ENCODE measurements around the gene MRPL40. TPM values are rescaled to one million over a fixed set of nuclear protein-coding genes. Genes with fewer than 3 reads are reported as not detected.

MRPL40 gene
- total and polyA plus RNA-seq, 2 of the 13 experiments (the other 11 are each of a cell fraction or from before 2014, with no cell fraction given), result 42.7 to 79.7 TPM

DNA sequence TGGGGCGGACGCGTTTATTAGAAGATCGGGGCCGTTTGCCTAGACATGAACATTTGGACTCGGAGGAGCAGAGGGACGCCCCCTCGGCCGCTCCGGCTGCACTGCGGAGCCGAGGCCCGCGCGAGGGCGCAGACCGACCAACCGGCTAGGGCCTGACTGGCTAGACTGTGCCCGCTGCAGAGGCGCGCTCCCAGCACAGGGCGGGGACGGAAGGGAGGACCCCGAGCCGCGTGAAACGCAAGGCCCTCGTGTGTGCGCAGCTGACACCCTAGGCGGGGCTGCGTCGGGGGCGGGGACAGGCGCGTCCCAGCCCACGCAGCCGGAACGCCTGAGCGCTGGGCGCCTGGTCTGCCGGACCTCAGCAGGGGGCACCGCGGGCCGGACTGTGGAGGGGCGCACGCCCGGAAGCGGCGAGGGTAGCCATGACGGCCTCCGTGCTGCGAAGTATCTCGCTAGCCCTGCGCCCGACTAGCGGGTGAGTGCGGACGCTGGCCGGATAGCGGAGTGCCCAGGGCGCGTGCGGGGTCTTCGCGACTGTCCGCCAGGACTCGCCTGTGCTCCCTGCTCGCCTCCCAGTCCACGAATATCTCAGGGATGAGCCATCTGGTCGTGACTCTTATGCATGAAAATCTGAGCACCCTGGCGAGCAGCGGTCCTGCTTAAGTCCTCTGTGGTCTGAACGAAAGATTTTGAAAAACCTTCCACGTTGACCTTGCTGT lies at the start of gene MRPL40 (continued):
- TF ChIP-seq FOXO1 (CRISPR knock-in tag; IDR thresholded peaks at IDR 0.05) (peak; percentile 93), NFATC3 (CRISPR knock-in tag; IDR thresholded peaks at IDR 0.05) (peak; percentile 67; the same call in 1 of the 2 replicates), MIER2 (CRISPR knock-in tag; IDR thresholded peaks at IDR 0.05) (peak; percentile 82; the same call in 1 of the 2 replicates), RARG (CRISPR knock-in tag; IDR thresholded peaks at IDR 0.05; ENCODE audit: low read depth) (no peak; the same call in 1 of the 2 replicates), ZNF44 (CRISPR knock-in tag; IDR thresholded peaks at IDR 0.05) (no peak; the same call in 1 of the 2 replicates), ZSCAN9 (CRISPR knock-in tag; IDR thresholded peaks at IDR 0.05; ENCODE audit: borderline replicate concordance) (peak; percentile 89), MEIS2 (CRISPR knock-in tag; IDR thresholded peaks at IDR 0.05) (peak; percentile 92), HDAC1 (CRISPR knock-in tag; IDR thresholded peaks at IDR 0.05) (peak; percentile 98), SIN3A (IDR thresholded peaks at IDR 0.05; ENCODE audit: borderline replicate concordance, low read depth, low read length) (peak; percentile 84; the same call in 1 of the 2 replicates), HNF4A (CRISPR knock-in tag; IDR thresholded peaks at IDR 0.05) (peak; percentile 66), FOXP1 (IDR thresholded peaks at IDR 0.05) (no peak), FOXP1 (CRISPR knock-in tag; IDR thresholded peaks at IDR 0.05) (peak; percentile 54), AGO1 (IDR thresholded peaks at IDR 0.05; ENCODE audit: low read depth, low read length, poor library complexity, severe bottlenecking) (no peak), SSRP1 (CRISPR knock-in tag; IDR thresholded peaks at IDR 0.05) (no peak), JARID2 (CRISPR knock-in tag; IDR thresholded peaks at IDR 0.05; ENCODE audit: insufficient replicate concordance) (peak; percentile 92), ZNF577 (CRISPR knock-in tag; IDR thresholded peaks at IDR 0.05; ENCODE audit: borderline replicate concordance, low read depth) (no peak), ZNF20 (CRISPR knock-in tag; IDR thresholded peaks at IDR 0.05) (no peak), ZNF761 (CRISPR knock-in tag; conservative IDR thresholded peaks at IDR 0.05) (peak; percentile 81; the same call in 1 of the 2 replicates)
- TF ChIP-seq, protein P1, sequence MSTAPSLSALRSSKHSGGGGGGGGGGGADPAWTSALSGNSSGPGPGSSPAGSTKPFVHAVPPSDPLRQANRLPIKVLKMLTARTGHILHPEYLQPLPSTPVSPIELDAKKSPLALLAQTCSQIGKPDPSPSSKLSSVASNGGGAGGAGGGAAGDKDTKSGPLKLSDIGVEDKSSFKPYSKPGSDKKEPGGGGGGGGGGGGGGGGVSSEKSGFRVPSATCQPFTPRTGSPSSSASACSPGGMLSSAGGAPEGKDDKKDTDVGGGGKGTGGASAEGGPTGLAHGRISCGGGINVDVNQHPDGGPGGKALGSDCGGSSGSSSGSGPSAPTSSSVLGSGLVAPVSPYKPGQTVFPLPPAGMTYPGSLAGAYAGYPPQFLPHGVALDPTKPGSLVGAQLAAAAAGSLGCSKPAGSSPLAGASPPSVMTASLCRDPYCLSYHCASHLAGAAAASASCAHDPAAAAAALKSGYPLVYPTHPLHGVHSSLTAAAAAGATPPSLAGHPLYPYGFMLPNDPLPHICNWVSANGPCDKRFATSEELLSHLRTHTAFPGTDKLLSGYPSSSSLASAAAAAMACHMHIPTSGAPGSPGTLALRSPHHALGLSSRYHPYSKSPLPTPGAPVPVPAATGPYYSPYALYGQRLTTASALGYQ (CRISPR knock-in tag; IDR thresholded peaks at IDR 0.05), result peak; percentile 67; the same call in 1 of the 2 replicates
- TF ChIP-seq, protein P2, sequence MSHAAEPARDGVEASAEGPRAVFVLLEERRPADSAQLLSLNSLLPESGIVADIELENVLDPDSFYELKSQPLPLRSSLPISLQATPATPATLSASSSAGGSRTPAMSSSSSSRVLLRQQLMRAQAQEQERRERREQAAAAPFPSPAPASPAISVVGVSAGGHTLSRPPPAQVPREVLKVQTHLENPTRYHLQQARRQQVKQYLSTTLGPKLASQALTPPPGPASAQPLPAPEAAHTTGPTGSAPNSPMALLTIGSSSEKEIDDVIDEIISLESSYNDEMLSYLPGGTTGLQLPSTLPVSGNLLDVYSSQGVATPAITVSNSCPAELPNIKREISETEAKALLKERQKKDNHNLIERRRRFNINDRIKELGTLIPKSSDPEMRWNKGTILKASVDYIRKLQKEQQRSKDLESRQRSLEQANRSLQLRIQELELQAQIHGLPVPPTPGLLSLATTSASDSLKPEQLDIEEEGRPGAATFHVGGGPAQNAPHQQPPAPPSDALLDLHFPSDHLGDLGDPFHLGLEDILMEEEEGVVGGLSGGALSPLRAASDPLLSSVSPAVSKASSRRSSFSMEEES (CRISPR knock-in tag; IDR thresholded peaks at IDR 0.05), result peak; percentile 91
- TF ChIP-seq, protein P3, sequence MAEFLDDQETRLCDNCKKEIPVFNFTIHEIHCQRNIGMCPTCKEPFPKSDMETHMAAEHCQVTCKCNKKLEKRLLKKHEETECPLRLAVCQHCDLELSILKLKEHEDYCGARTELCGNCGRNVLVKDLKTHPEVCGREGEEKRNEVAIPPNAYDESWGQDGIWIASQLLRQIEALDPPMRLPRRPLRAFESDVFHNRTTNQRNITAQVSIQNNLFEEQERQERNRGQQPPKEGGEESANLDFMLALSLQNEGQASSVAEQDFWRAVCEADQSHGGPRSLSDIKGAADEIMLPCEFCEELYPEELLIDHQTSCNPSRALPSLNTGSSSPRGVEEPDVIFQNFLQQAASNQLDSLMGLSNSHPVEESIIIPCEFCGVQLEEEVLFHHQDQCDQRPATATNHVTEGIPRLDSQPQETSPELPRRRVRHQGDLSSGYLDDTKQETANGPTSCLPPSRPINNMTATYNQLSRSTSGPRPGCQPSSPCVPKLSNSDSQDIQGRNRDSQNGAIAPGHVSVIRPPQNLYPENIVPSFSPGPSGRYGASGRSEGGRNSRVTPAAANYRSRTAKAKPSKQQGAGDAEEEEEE (CRISPR knock-in tag; IDR thresholded peaks at IDR 0.05; ENCODE audit: borderline replicate concordance), result no peak
- TF ChIP-seq, protein P4, sequence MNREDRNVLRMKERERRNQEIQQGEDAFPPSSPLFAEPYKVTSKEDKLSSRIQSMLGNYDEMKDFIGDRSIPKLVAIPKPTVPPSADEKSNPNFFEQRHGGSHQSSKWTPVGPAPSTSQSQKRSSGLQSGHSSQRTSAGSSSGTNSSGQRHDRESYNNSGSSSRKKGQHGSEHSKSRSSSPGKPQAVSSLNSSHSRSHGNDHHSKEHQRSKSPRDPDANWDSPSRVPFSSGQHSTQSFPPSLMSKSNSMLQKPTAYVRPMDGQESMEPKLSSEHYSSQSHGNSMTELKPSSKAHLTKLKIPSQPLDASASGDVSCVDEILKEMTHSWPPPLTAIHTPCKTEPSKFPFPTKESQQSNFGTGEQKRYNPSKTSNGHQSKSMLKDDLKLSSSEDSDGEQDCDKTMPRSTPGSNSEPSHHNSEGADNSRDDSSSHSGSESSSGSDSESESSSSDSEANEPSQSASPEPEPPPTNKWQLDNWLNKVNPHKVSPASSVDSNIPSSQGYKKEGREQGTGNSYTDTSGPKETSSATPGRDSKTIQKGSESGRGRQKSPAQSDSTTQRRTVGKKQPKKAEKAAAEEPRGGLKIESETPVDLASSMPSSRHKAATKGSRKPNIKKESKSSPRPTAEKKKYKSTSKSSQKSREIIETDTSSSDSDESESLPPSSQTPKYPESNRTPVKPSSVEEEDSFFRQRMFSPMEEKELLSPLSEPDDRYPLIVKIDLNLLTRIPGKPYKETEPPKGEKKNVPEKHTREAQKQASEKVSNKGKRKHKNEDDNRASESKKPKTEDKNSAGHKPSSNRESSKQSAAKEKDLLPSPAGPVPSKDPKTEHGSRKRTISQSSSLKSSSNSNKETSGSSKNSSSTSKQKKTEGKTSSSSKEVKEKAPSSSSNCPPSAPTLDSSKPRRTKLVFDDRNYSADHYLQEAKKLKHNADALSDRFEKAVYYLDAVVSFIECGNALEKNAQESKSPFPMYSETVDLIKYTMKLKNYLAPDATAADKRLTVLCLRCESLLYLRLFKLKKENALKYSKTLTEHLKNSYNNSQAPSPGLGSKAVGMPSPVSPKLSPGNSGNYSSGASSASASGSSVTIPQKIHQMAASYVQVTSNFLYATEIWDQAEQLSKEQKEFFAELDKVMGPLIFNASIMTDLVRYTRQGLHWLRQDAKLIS (CRISPR knock-in tag; IDR thresholded peaks at IDR 0.05), result peak; percentile 84
